LNCaP clone FGC (cell line): ENCODE measurements around the gene ALG10B.
"Not testable (repeated sequence)": the region's sequence is repeated elsewhere in the genome, so short reads cannot be mapped to it uniquely, and the experiment has no call there.

Source experiments
- DNase-seq: peaks from one replicate; pipeline ENCODE4 v3.0.0-alpha.2; 2011; ENCODE audit warnings: low read depth
- H3K4me3 ChIP-seq: 2 replicates; pipeline ENCODE4 v1.5.1; 2011; ENCODE audit warnings: mild to moderate bottlenecking, low read depth, low read length, control low read depth
- TF ChIP-seq, protein P1 (sequence below): IDR thresholded peaks from 2 replicates; pipeline ENCODE4 v1.5.1; 2012; ENCODE audit warnings: mild to moderate bottlenecking; ENCODE audit not compliant: control insufficient read depth, insufficient read depth; ENCODE audit errors: extremely low read depth

The ALG10B gene, protein sequence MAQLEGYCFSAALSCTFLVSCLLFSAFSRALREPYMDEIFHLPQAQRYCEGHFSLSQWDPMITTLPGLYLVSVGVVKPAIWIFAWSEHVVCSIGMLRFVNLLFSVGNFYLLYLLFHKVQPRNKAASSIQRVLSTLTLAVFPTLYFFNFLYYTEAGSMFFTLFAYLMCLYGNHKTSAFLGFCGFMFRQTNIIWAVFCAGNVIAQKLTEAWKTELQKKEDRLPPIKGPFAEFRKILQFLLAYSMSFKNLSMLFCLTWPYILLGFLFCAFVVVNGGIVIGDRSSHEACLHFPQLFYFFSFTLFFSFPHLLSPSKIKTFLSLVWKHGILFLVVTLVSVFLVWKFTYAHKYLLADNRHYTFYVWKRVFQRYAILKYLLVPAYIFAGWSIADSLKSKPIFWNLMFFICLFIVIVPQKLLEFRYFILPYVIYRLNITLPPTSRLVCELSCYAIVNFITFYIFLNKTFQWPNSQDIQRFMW

DNA sequence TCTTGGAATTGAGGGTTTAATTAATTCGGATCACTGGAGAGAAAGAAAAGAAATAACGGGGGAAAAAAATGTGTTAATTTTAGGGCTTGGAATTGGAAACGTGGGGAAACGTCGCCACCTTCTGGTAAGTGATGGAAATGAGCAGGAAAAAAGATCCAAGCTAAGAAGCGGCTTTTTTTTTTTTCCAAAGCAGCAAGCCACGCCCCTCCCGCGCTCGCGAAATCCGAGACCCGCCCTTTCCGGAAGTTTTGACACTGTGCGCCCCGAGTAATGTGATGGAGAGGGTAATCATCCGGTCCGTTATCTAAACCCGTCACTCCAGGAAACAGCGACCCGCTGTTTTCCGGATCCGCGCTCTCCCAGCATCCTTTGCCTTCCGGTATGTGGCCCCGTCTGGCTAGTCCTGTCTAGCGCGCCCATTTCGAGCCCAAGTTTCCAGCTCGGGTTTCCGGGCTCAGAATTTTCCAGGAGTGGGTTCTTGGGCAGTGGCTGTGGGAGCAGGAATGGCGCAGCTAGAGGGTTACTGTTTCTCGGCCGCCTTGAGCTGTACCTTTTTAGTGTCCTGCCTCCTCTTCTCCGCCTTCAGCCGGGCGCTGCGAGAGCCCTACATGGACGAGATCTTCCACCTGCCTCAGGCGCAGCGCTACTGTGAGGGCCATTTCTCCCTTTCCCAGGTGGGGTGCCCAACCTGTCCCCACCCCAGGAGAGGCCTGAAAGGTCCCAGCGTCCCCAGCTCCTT is at the start of gene ALG10B:
Gene ALG10B (plus strand): TSS at position 384 of the 739 bp plus-strand sequence. CDS start 120 bp downstream, at position 504.
- peak within 1 kb of the TSS; percentile 86 for H3K4me3 ChIP-seq
- TF ChIP-seq, protein P1, sequence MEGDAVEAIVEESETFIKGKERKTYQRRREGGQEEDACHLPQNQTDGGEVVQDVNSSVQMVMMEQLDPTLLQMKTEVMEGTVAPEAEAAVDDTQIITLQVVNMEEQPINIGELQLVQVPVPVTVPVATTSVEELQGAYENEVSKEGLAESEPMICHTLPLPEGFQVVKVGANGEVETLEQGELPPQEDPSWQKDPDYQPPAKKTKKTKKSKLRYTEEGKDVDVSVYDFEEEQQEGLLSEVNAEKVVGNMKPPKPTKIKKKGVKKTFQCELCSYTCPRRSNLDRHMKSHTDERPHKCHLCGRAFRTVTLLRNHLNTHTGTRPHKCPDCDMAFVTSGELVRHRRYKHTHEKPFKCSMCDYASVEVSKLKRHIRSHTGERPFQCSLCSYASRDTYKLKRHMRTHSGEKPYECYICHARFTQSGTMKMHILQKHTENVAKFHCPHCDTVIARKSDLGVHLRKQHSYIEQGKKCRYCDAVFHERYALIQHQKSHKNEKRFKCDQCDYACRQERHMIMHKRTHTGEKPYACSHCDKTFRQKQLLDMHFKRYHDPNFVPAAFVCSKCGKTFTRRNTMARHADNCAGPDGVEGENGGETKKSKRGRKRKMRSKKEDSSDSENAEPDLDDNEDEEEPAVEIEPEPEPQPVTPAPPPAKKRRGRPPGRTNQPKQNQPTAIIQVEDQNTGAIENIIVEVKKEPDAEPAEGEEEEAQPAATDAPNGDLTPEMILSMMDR: peak; percentile 50
- peak; percentile 92 for DNase-seq

DNA sequence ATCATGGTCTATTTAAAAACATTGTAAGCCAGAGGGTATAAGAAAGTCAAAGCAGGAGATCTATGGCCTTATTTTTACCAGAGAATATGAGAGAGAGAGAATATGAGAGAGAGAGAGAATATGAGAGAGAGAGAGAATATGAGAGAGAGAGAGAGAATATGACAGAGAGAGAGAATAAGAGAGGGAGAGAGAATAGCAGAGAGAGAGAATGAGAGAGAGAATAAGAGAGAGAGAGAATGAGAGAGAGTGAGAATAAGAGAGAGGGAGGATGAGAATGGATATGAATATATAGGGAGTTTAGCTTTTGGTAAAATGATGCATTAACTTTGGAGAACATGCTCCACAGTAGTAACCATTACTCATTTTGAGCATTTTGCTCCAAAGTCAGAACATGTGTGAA is 48.0 kb upstream of the ALG10B start:
- no peak overlapping the region for H3K4me3 ChIP-seq
- no peak for DNase-seq
- TF ChIP-seq, protein P1: no peak

DNA sequence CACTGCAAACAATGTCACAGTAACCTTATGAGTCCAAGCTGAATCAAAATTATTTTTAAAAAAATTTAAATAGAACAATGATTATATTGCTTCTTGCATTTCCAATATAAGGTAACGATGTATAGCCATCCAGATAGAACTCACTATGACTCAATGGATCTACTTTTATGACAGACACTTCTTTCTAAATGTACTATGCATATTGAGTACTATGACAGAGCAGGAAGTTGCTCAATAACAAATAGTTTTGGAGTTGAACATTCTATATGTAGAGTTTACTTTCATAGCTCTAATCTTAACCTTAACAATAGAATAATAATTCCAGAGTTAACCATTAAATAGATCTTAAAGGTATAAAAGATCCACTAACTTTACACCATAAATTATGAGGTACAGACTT is 46.7 kb upstream of the ALG10B start:
- TF ChIP-seq, protein P1: no peak
- DNase-seq: no peak
- H3K4me3 ChIP-seq: no peak overlapping the region

DNA sequence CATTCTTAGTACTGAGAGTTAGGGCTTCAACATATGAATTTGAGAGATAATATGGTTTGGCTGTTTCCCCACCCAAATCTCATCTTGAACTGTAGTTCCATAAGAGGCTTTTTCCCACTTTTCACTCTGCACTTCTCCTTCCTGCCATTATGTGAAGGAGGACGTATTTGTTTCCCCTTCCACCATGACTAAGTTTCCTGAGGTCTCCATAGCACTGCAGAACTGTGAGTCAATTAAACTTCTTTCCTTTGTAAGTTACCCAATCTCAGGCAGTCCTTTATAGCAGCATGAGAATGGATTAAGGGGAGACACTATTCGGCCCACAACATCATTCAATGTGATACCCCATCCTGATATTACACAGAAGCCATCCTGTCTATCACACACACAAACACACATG is 36.8 kb upstream of the ALG10B start:
- no peak for DNase-seq
- no peak overlapping the region for H3K4me3 ChIP-seq
- TF ChIP-seq, protein P1: no peak

DNA sequence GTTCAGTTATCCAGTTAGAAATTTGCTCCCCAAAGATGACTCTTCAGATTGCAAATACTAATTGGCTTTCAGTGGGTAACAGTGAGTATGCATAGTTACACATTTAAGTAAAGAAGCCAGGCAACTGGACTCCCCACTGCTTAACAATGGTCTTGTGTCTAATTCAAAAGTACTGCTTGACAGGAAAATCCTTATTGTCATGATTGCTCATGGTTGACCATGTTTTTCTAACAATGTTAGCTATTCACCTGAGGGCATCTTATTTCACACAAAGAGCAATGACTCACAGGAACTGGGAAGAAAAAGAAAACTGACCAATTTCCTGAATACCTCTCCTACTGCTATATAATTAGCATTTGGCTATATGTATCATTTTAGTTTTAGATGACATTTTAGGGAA is 33.7 kb upstream of the ALG10B start:
- no peak for DNase-seq
- H3K4me3 ChIP-seq: no peak overlapping the region
- TF ChIP-seq, protein P1: no peak

DNA sequence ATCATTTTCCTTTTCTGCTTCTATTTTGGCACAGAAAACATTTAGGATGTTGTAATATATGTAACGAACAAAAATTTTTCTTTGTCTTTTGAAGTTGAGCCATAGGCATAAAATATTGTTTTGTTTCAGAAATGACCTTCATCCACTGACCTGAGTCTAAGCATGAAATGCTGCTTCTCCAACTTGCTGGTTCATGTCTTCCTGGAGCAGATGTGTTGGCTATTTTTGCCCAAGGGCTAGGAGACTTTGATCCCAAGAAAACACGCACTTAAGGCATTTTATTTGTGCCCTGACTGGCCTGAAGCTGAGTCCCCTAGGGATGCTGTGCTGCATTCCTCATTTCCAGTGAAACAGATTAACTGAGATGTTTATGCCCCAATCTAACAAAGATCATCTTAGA is 27.2 kb upstream of the ALG10B start:
- no peak overlapping the region for H3K4me3 ChIP-seq
- TF ChIP-seq, protein P1: no peak
- DNase-seq: no peak

DNA sequence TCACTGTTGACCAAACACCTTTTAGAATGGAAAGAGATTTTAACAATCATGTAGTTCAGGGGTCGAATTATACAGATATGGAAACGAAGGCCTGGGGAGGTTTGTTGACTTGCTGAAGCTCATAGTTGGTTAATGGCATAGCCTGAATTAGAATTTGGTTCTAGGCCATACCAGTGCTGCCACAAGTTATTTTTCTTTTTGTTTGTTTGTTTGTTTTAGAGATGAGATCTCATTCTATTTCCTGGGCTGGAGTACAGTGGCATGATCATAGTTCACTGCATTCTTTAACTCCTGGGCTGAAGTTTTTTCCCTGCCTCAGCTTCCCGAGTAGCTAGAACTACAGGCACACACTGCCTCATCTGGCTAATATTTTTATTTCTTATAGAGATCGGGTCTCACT is 25.4 kb upstream of the ALG10B start:
- no peak overlapping the region for H3K4me3 ChIP-seq
- no peak for DNase-seq
- TF ChIP-seq, protein P1: no peak

DNA sequence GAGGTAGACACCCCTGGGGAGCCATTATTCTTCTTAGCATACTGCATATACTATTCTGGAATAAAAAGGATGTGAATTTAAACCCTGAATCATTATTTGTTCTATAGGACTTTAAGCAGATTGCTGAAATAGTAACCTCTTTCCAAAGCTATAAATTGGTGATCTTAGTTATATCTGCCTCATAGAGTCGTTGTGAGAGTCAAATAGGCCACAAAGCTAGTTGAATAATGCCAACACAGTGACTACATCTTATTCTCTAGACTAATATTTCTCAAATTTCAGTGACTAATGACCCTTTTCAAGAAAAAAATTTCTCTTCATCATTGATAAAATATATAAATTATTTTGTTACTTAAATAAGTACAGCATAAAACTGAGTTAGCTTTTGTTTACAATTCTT is 13.6 kb upstream of the ALG10B start:
- not testable (repeated sequence) for H3K4me3 ChIP-seq, DNase-seq

DNA sequence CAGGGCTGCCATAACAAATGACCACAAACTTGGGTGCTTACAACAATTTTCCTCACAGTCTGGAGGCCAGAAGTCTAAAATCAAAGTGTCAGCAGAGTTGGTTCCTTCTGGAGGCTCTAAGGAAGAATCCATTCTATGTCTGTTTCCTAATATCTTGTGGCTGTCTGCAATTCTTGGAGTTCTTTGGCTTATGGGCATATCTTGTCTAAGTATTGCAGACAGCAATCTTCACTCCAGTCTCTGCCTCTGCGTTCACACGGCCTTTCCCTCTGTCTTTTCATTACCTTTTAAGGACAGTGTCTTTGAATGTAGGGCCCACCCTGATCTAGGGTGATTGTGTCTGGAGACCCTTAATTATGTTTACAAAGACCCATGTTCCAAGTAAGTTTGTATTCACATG is 5.4 kb downstream of the ALG10B start:
- H3K4me3 ChIP-seq, DNase-seq: not testable (repeated sequence)
